ELF-1 (cell line): ENCODE measurements around the gene MIB1.

Experiments used
- DNase-seq: peaks from one replicate; pipeline ENCODE4 v3.0.0-alpha.2; 2016; ENCODE audit warnings: low read depth, low spot score

MIB1 gene

DNA sequence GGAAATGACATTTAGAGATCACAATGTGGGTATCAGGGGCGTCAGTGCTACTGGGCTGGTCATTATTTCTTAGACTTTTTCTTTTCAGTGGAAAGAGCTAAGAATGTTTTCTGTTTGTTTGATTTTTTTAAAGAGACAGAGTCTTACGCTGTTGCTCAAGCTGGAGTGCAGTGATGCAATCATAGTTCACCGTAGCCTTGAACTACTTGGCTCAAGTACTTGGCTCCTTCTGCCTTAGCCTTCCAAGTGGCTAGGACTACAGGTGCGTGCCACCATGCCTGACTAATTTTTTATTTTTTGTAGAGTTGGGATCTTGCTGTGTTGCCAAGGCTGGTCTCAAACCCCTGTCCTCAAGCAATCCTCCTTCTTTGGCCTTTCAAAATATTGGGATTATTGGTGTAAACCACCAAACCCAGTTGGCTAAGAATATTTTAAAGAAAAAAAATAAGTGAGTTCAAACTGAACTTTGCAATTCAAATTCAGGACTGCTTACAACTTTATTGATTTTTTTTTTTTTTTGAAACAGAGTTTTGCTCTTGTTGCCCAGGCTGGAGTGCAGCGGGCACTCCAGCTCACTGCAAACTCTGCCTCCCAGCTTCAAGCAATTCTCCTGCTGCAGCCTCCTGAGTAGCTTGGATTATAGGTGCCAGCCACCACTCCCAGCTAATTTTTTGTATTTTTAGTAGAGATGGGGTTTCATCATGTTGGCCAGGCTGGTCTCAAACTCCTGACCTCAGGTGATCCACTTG lies 154.2 kb downstream of the MIB1 start:
- DNase-seq = no peak

DNA sequence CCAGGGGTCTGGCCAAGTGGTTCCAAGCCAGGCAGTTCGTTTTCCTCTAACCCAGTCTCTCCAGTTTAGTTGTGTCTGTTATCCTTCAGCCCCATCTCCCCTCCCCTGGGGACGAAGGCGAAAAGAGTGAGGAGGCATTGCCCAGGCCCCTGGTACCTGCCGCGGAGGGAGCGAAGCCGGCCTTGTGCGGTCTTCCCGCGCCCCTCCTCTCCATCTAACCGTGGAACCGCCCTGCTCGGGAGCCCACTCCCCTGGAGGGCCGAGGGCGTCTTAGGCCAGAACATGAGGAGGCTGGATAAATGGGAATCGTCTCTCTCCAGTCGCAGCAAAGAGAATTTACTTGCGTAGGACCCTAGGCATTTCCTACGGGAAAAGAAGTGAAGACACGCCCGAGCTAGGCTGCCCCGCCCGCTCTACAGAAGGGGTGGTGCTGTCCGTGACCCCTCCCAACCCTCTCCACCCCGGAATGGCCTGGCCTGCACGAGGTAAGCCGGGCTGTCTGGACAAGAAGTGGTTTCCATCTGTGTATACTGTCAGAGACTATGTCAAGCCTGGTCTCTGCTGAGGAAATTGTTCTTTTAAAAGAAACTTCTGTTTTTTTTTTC lies 156.2 kb downstream of the MIB1 start:
- peak; percentile 67 for DNase-seq

DNA sequence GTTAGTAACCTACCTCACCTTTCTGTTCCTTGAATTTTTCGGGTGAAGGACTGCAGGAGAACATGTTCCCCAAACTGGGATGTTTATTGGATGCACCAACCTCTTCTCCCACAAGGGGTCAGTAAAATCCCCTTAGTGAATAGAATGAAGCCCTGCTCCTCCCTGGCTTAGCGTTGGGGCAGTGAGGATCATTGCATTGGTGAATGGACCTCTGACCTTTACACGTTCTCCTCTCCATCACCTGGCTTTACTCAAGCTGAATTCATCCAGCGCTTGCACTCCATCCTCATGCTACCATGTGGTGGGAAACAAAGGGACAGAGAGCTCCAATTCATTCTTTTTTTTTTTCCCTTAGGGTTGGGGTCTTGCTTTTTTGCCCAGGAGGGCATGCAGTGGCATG lies 157.2 kb downstream of the MIB1 start:
- peak; percentile 73 for DNase-seq

DNA sequence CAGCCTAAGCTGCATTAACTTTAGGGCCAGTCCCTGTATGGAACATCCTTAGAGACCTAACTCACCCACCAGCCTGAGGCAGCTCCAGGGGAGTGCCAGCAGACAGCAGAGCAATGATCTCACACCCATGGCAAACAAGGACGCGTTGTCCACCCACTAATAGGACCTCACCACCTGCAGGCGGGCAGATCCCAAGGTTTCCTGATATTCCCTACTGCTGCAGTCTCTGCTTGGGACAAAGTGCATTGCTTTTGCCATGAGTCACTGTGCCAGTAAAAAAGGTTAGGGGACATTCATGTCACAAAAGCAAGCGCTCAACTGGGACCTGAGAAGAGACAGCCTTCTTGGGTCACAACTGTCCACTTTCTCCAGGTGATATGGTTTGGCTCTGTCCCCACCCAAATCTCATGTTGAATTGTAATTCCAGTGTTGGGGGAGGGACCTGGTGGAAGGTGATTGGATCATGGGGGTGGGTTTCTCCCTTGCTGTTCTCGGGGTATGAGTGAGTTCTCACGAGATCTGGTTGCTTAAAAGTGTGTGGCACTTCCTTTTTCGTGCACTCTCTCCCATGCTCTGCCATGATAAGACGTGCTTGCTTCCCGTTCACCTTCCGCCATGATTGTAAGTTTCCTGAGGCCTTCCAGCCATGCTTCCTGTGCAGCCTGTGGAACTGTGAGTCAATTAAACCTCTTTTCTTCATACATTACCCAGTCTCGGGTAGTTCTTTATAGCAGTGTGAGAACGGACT lies 160.2 kb downstream of the MIB1 start:
- DNase-seq = no peak

DNA sequence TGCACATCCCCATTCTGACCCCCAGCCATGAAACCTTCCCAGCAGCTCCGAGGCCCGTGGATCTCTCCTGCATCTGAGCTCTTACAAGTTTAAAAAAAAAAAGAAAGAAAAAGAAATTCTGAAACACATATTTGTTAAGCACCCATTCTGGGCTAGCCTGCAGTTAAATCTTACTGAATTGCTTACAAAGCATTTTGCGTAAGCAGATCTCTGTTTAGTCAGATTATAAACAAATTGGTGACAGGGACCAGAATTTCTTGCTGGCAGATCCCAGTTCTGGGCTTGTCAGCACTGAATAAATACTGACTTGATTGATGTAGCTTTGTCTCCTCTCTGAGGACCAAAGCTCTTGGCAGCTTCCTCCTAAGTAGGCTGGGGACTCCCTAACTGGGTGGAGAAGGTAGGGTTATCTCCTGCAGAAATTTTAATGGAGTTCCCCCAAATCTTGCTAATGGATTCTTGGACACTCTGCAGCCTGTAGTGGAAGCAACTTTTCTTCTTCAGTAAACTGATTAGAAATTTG lies 160.9 kb downstream of the MIB1 start:
- no peak for DNase-seq

DNA sequence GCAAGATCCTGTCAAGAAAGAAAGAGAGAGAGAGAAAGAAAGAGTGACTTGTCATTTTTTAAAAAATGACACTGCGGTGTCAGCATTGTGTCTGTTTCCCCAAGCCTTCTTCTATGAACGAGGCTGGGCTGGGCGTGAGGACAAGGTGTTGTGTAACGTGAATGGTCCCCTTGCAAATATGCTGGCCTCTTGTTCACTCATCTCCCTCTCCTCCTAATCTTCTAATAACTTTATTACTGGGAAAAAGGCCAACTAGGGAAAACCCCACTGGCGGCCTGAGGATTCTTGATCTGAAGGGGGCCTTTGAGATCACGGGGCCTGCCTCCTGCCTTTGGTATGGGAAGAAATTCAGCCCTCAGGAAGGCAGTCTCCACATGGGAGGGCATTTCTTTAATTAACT lies 163.1 kb downstream of the MIB1 start:
- DNase-seq = no peak

DNA sequence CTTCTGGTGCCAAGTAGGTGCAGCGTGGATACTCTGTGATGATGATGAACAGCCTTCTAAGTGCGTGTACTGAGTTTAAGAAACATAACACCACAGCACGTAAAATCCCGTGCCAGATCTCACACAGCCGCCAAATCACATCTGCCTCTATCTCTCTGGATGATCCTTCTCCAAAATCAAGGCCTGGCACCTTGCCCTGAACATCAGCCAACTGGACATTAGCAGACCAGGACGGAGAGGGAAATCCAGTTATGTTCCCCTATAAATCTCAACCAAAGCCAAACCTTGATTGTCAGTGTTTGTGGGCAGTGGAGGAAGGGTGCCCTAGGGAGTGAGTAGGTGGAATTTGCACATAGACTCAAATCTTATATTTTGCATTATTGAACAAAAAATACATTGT lies 164.3 kb downstream of the MIB1 start:
- DNase-seq = no peak

DNA sequence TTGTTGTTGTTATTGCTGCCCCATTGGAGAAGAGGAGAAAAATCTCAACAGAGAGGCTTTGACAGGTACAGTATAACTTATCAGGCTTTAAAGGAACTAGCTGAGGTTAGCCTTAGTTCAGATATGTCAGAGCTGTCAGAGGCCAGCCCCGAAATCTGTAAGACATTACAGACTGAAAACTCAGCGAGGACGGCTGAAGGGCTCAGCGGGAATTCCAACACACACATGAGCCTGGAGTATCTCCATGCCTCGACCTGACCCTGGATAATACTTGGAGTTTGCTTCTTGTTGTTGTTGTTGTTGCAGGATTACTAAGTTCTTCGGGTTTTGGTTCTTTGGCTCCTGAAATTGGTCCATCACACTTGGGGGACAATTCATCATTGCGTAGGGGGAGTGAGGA lies 166.9 kb downstream of the MIB1 start:
- no peak for DNase-seq

DNA sequence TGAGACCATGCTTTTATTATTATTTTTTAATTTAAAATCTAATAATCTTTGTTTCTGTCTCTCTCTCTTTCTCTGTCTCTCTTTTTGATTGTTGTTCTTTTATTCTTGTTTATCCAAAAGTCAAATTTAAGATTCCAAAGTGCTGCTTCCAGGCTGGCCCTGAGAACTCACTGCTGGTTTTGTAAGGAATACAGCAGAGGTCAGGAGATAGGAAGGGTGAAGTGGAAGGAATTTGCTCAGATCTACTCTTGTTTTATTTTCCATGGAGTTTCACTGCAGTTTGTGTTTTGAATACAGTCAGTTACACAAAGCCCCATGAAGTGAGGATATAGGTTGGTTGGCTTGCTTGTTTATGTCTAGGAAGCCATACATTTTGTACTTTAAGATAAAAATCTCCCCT lies 168.1 kb downstream of the MIB1 start:
- DNase-seq = no peak

DNA sequence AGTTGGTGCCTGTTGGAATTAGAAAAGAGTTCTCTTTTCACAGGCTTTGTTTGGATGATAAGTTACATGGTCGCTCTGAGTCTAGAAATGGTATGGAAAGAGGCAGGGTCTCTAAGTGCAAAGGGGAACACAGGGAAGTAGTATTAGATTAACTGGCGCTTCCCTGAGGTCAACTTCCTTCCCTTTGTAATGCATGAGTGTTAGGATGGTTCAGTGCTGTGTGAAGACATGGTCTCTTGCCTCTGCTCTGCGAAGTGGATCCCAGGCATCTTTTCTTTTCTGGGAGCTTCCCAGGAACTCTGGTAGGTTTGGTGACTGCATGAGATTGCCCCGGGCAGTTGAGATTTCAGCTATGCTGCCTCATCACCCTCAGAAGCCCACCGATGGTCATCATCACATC lies 170.3 kb downstream of the MIB1 start:
- peak; percentile 62 for DNase-seq

DNA sequence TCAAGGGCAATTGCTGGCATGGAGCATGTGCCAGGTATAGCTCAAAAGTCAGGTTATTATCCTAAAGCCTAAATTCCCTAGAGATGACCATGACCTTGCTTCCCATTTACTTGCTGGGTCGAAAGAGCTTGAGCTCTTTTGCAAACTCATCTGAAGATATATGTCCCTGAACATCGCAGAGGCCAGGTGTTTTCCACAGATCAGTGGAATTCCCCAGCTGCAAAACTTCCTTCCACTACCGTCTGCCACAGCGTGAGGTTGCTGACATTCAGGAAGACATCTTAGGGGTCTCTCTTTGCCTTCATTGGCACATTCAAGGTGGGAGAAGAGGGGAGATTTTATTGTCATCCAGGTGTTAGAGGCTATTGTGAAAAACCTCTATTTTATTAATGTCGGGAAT lies 171.0 kb downstream of the MIB1 start:
- no peak for DNase-seq

DNA sequence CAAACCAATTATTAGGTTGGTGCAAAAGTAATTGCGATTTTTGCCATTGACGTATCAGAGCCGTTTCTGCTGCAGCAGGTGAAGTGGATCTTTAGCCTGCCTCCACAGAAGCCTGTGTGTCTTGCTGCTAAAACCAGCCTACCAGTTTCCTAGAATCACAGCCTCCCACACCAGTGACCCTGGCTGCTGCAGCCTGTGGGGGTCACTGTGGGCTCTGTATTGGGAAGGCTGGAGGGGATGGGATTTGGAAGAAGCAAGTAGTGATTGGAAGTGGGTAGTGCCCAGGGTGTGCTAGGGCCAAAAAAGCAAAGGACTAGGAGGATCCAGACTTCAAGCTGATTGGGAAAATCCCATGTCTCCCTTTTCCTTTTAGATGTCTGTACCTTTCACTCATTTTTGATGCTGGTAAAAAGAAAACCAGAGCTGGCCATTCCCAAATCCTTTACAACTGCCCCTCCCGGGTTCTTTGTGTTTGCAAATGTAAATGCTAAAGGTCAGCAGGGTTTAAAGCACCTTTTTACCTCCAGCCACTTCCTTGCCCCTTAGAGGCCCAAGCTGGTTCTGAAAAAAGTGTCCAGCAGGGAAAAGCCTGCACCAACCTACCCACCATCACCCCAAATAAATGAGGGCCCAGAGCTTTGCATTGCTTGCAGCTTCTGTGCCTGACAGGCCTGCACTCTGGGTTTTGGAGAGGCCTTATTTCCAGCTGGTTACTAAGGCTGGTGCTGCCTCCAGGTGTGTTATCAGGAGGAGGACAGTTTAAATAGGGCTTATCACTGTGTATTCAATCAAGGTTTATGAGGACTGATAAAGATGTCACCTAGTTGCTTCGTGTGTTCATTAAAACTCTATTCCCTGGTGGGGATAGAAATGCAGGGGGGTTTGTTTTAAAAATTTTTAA lies 172.0 kb downstream of the MIB1 start:
- peak; percentile 68 for DNase-seq

DNA sequence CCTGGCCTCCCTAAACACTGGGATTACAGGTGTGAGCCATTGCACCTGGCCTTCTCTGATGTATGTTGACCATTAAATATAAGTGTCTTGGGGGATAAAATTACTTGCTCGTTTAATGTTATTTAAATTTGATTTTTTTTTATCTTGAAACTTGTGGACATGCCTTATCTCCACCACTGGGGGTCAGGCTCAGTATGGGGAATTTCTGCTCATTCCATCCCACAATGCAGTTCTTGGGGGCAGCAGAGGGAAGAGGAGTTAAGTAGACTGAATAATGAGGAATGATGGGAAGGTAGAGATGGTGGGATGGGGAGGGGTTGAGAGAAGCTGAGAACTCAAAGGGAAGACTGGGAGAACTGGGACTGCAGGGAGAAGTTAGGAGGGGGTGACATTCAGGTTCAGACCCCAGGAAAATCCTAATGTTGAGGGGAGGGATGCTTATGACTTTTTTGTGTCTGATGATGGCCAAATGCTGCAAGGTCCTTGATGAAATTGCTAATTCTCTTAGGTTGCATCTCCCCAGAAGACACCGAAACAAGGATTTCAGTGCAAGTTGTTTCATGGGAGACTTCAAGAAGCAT lies 174.2 kb downstream of the MIB1 start:
- peak; percentile 41 for DNase-seq

DNA sequence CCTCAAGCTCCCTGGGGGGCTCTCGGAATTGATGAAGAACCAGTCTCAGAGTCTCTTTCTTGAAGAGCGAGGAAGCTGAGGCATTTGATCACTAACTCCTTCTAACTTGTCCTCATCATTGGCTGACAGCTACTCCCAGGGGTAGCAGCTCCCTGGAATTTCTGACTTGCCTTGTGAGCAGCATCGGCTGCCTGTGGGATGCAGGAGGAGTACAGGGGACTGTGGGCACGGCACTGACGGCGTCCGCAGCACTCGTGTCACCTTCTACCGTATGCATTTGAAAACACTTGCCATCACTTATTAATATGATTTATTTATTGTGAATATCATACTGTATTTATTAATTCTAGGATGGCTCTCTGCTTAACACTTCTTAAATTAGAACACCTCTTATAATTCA lies 175.0 kb downstream of the MIB1 start:
- DNase-seq = no peak

DNA sequence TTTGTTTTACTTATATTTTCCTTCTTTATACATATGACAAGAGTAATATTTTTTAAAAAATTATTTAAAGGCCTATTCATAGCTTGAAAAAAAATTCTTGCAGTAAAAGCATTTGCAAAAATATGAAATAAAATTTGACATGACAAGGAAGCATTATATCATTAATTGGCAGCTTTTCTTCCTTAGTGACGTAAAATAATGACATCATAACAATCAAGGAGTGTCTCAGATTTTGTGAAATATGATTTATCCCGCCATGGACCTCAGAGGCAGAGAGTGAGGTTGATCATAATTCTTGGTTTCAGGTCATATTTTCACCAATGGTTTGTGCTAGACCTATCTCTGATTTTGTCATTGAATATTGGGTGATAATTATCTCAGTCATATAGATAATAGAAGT lies 176.0 kb downstream of the MIB1 start:
- DNase-seq = no peak

DNA sequence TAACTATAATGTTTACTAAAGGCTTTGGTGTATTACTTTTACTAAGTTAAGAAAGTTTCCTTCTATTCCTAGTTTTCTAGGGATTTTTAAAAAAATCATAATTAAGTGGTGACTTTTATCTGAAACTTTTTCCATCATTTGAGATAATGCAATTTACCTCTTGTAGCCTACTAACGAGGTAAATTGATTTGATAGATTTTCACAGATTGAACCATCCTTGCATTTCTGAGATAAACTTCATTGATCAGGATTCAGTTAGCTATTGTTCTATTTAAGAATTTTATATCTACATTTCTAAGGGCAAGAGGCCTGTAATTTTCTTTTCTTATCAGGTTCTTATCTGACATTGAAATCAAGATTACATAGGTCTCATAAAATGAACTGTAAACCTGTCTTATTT lies 178.1 kb downstream of the MIB1 start:
- no peak for DNase-seq
